HepG2 (cell line): ENCODE results near the gene USP35. TPM values are rescaled to one million over a fixed set of nuclear protein-coding genes. Genes with fewer than 3 reads are reported as not detected.

Experiments used
- ATAC-seq: fragments of 200-7000 bp; cut with Tn5 transposase; 3 replicates; pipeline ENCODE4 v1.9.1; 2020; ENCODE audit warnings: mild to moderate bottlenecking, moderate library complexity
- BruUV-seq: library from RNA; stranded (reverse); fragments of 400-500 nt; replicated peaks from 2 replicates; lab custom pipeline; 2021; lab: Mats Ljungman, UMichigan
- CTCF ChIA-PET: fragments of 300-600 bp; formaldehyde crosslinking; extraction: SDS; loops from one replicate; lab custom pipeline; 2021; ENCODE audit warnings: low total read pairs, inconsistent platforms, low intra/inter-chr PET ratio; lab: Yijun Ruan, JAX
- POLR2A ChIA-PET: fragments of 350-600 bp; sonication (Branson Sonifier 250); formaldehyde crosslinking; loops from one replicate; lab custom pipeline; 2020; ENCODE audit warnings: antibody characterized with exemption, inconsistent platforms; lab: Yijun Ruan, JAX
- DNase-seq: peaks from one replicate; pipeline ENCODE4 v3.0.0-alpha.2; 2015; ENCODE audit warnings: low spot score
- FAIRE-seq: peaks from 3 replicates; lab custom pipeline; 2011; peaks lifted over from hg19 to GRCh38; lab: Jason Lieb, UNC
- H2AFZ ChIP-seq: one replicate; pipeline ENCODE4 v1.6.1; 2011; ENCODE audit warnings: low read length, inconsistent platforms
- H3K27ac ChIP-seq: fragments of 300-600 bp; 3 replicates; pipeline ENCODE4 v1.8.0; 2011; ENCODE audit warnings: mixed run types, mild to moderate bottlenecking, mixed read lengths, low read length, inconsistent platforms; ENCODE audit not compliant: insufficient read depth; ENCODE audit errors: extremely low read length
- H3K27me3 ChIP-seq, 2 experiments: fragments of 200-600 bp in 1 of 2; 2 replicates in 1 of 2; 3 replicates in 1 of 2; pipeline versions ENCODE4 v1.6.0 to v1.8.0; 2011; ENCODE audit warnings: low read length in 2 of 2, mild to moderate bottlenecking in 2 of 2, moderate library complexity in 2 of 2, inconsistent platforms in 1 of 2; ENCODE audit not compliant: insufficient read depth in 2 of 2, control insufficient read depth in 1 of 2
- H3K36me3 ChIP-seq, 2 experiments: fragments of 200-600 bp in 1 of 2; replicated peaks in 1 of 2; 2 replicates in 1 of 2; 3 replicates in 1 of 2; pipeline versions ENCODE4 v1.5.1 to v1.8.0; 2011; ENCODE audit warnings: low read length in 2 of 2, inconsistent platforms in 1 of 2; ENCODE audit not compliant: insufficient read depth in 2 of 2, control insufficient read depth in 1 of 2
- H3K4me1 ChIP-seq: 2 replicates; pipeline ENCODE4 v1.5.1; 2012; ENCODE audit warnings: low read length, inconsistent platforms; ENCODE audit not compliant: insufficient read depth
- H3K4me2 ChIP-seq: 2 replicates; pipeline ENCODE4 v1.6.0; 2011; ENCODE audit warnings: low read depth, low read length, inconsistent platforms
- H3K4me3 ChIP-seq, 3 experiments: fragments of 200-600 bp in 1 of 3; sonication (generic), shearing (Covaris generic) in 1 of 3; replicated peaks in 1 of 3; 2 replicates each; pipeline ENCODE4 v1.5.1; 2011 to 2016; ENCODE audit warnings: low read length in 3 of 3, inconsistent platforms in 2 of 3, low read depth in 2 of 3, mild to moderate bottlenecking in 2 of 3, control low read depth in 1 of 3, mixed read lengths in 1 of 3; ENCODE audit not compliant: insufficient read depth in 1 of 3
- H3K79me2 ChIP-seq: one replicate; pipeline ENCODE4 v1.6.1; 2011; ENCODE audit warnings: low read length, inconsistent platforms; ENCODE audit not compliant: insufficient read depth
- H3K9ac ChIP-seq: 2 replicates; pipeline ENCODE4 v1.6.0; 2011; ENCODE audit warnings: mild to moderate bottlenecking, low read depth, low read length, inconsistent platforms; ENCODE audit not compliant: insufficient read depth
- H3K9me3 ChIP-seq: 2 replicates; pipeline ENCODE4 v1.5.1; 2012; ENCODE audit warnings: mild to moderate bottlenecking, low read length
- H4K20me1 ChIP-seq: 2 replicates; pipeline ENCODE4 v1.6.0; 2011; ENCODE audit warnings: inconsistent platforms, mild to moderate bottlenecking, low read length, moderate library complexity; ENCODE audit not compliant: insufficient read depth
- AHDC1 ChIP-seq: sonication (generic); formaldehyde crosslinking; IDR thresholded peaks from 2 replicates; pipeline ENCODE4 v1.5.1; 2020; ENCODE audit warnings: mild to moderate bottlenecking, missing genetic modification reagents, borderline replicate concordance
- GATA4 ChIP-seq: sonication (generic); IDR thresholded peaks from 2 replicates; pipeline ENCODE4 v1.6.1; 2016; ENCODE audit warnings: antibody characterized with exemption, low read depth, borderline replicate concordance
- KLF11 ChIP-seq: IDR thresholded peaks from 2 replicates; pipeline ENCODE4 v1.6.1; 2016; ENCODE audit warnings: missing compliant biosample characterization
- NR2C2 ChIP-seq: sonication (generic); formaldehyde crosslinking; IDR thresholded peaks from 2 replicates; pipeline ENCODE4 v1.4.0; 2020; ENCODE audit warnings: missing genetic modification reagents, mild to moderate bottlenecking, moderate library complexity, borderline replicate concordance
- POLR2G ChIP-seq: fragments of 200-400 bp; formaldehyde crosslinking; IDR thresholded peaks from 2 replicates; pipeline ENCODE4 v1.6.1; 2018; ENCODE audit warnings: mild to moderate bottlenecking, low read depth, low read length, moderate library complexity
- ZNF362 ChIP-seq: sonication (generic); formaldehyde crosslinking; IDR thresholded peaks from 2 replicates; pipeline ENCODE4 v1.4.0; 2020; ENCODE audit warnings: missing genetic modification reagents, mild to moderate bottlenecking, borderline replicate concordance
- ZNF567 ChIP-seq: sonication (generic); formaldehyde crosslinking; IDR thresholded peaks from 2 replicates; pipeline ENCODE4 v1.8.1; 2023; ENCODE audit warnings: mild to moderate bottlenecking, missing genetic modification reagents, borderline replicate concordance
- ZNF788 ChIP-seq: sonication (generic); formaldehyde crosslinking; IDR thresholded peaks from 2 replicates; pipeline ENCODE4 v1.5.0; 2020; ENCODE audit warnings: mild to moderate bottlenecking, missing genetic modification reagents, borderline replicate concordance
- ZUFSP ChIP-seq: sonication (generic); formaldehyde crosslinking; IDR thresholded peaks from 2 replicates; pipeline ENCODE4 v1.9.0; 2021; ENCODE audit warnings: missing genetic modification reagents, mild to moderate bottlenecking, borderline replicate concordance
- WGBS: methylation state at CpG from one replicate; pipeline ENCODE4 v1.1.6; 2017; ENCODE audit warnings: low lambda C conversion rate; 5-methylcytosine and 5-hydroxymethylcytosine counted together
- in situ Hi-C: cut with HindIII; loops from 2 replicates; pipeline ENCODE4 v1.10.0; 2017; ENCODE audit warnings: low pct_unique_long_range_greater_than_20kb; ENCODE audit not compliant: extremely low pct_ligation_motif_present
- intact Hi-C: fragments of 100-400 bp; cut with micrococcal nuclease; formaldehyde crosslinking; loops from one replicate; pipeline ENCODE4 v1.10.0; 2022; ENCODE audit not compliant: unreplicated experiment
- polyA plus RNA-seq, 8 experiments: library from polyadenylated mRNA; depleted of rRNA in 3 of 8; stranded (reverse) in 7 of 8; unstranded in 1 of 8; fragments of >200 nt; fragmentation: Illumina TruSeq in 4 of 8; extraction: Trizol in 4 of 8; gene quantifications; 2 replicates each; pipeline versions ENCODE4 v1.2.1 to v1.2.3, GENCODE V29; 2011 to 2016; ENCODE audit warnings: low read depth in 4 of 8, missing spikeins in 1 of 8, mixed read lengths in 1 of 8; ENCODE audit not compliant: insufficient read depth in 1 of 8
- total RNA-seq, 5 experiments: library from RNA; depleted of rRNA; stranded (reverse); fragments of >200 nt; fragmentation: Illumina TruSeq; extraction: Trizol; gene quantifications; 2 replicates each; pipeline ENCODE4 v1.2.3, GENCODE V29; 2016; ENCODE audit warnings: low read depth in 1 of 5
- TF ChIP-seq, protein P1 (sequence below): sonication (generic); formaldehyde crosslinking; conservative IDR thresholded peaks from 2 replicates; pipeline ENCODE4 v1.8.0; 2022; ENCODE audit warnings: missing genetic modification reagents
- TF ChIP-seq, protein P2 (sequence below): IDR thresholded peaks from 2 replicates; pipeline ENCODE4 v1.6.1; 2016; ENCODE audit warnings: missing compliant biosample characterization, missing genetic modification reagents, borderline replicate concordance

USP35 gene
- total and polyA plus RNA-seq, 2 of the 13 experiments (the other 11 are each of a cell fraction or from before 2014, with no cell fraction given) = 4.6 to 7.7 TPM

DNA sequence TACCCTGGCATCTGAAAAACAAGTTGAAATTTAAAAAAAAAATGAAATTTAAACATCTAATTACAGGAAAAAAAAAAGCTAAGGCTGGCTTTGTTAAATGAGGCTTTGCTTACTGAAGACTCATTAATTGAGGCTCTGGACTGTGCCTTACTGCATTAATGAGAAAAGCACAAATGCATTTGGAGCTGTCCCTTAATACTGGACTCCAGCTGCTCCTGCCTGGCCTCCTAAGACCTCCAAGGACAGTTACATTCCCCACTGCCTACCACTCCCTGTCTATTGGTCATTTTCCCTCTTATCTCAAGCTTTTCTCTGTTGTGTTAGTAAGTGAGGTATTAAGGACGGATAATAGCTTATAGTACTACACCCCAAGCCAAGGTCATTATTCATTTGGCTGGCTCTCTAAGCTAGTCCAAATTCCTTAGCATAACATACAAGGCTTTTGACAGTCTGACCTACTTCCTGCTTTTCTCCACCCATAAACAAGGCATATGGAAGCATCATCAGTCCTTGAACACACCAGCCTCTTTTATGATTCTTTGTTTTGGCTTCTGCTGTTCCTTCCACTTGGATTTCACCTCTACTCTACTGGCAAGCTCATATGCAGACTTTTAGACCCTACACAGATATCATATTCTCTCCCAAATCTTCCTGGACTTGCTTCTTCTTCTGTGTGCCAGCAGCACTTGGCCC lies 62.5 kb downstream of the USP35 start:
- Histone ChIP-seq H3K36me3 (peaks cover 2 to 8% of the 10 kb centered on the region in 2 experiments; a peak in 4 of 5 replicates), H2AFZ (no peak overlapping the region), H3K4me2 (no peak overlapping the region), H4K20me1 (no peaks in the 10 kb centered on the region), H3K4me1 (peaks cover 15% of the 10 kb centered on the region), H3K9ac (no peak overlapping the region), H3K4me3 (no peak overlapping the region), H3K27ac (no peak overlapping the region), H3K27me3 (no peaks in the 10 kb centered on the region), H3K9me3 (no peaks in the 10 kb centered on the region), H3K79me2 (no peaks in the 10 kb centered on the region)
- DNase-seq (peak; percentile 17), ATAC-seq (no peak; the same call in 2 of the 3 replicates), FAIRE-seq (no peak)
- ChIA-PET POLR2A (no interaction called here), CTCF (no interaction called here)
- intact Hi-C loops = no loop called here
- in situ Hi-C loops = no loop called here
- 94% methylated on average over 1 of the region's 1 CpG for WGBS
- BruUV-seq = no TSS peak
- TF ChIP-seq POLR2G = no peak
- no peak for TF ChIP-seq ZNF567 (CRISPR knock-in tag)
- TF ChIP-seq NR2C2 (CRISPR knock-in tag) = no peak
- TF ChIP-seq KLF11 = no peak
- TF ChIP-seq, protein P1, sequence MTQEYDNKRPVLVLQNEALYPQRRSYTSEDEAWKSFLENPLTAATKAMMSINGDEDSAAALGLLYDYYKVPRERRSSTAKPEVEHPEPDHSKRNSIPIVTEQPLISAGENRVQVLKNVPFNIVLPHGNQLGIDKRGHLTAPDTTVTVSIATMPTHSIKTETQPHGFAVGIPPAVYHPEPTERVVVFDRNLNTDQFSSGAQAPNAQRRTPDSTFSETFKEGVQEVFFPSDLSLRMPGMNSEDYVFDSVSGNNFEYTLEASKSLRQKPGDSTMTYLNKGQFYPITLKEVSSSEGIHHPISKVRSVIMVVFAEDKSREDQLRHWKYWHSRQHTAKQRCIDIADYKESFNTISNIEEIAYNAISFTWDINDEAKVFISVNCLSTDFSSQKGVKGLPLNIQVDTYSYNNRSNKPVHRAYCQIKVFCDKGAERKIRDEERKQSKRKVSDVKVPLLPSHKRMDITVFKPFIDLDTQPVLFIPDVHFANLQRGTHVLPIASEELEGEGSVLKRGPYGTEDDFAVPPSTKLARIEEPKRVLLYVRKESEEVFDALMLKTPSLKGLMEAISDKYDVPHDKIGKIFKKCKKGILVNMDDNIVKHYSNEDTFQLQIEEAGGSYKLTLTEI (CRISPR knock-in tag) = no peak
- TF ChIP-seq ZUFSP = no peak
- no peak for TF ChIP-seq AHDC1 (CRISPR knock-in tag)
- TF ChIP-seq, protein P2, sequence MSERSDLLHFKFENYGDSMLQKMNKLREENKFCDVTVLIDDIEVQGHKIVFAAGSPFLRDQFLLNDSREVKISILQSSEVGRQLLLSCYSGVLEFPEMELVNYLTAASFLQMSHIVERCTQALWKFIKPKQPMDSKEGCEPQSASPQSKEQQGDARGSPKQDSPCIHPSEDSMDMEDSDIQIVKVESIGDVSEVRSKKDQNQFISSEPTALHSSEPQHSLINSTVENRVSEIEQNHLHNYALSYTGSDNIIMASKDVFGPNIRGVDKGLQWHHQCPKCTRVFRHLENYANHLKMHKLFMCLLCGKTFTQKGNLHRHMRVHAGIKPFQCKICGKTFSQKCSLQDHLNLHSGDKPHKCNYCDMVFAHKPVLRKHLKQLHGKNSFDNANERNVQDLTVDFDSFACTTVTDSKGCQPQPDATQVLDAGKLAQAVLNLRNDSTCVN (CRISPR knock-in tag) = no peak
- no peak for TF ChIP-seq ZNF362 (CRISPR knock-in tag)
- no peak for TF ChIP-seq GATA4
- TF ChIP-seq ZNF788 = no peak
